ENCODE results near the gene AP3D1. TPM values are rescaled to one million over a fixed set of nuclear protein-coding genes. Genes with fewer than 3 reads are reported as not detected.

The AP3D1 gene
- total RNA-seq, 1 donor, result 121 TPM

DNA sequence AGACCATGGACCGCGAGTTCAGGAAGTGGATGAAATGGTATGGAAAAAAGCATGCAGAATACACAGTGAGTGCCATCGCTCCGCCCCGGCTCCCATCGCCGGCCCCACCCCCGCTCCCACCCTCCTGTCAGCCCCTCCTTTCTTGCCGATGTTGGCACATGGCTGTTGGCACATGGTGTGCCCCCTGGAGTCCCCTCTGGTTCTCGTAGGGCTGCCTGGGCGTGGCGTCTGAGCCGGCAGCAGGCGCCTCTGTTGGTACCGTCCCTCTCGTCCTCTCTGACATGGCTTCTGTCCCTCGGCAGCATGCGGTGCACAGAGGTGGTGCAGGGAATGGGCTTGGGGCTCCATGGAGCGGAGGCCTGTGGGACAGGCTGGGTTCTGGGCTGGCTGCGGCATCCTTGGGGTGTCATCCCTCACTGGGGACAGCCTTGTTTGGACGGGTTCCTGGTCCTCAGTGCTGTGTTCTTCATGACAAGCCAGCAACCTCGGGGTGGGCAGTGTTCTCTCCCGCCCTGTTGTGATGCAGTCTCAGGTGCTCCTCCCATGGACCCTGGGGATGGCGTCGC lies 43.2 kb upstream of the AP3D1 start:
- Histone ChIP-seq H3K9me3 (ENCODE audit: low read depth, low read length) (no peaks in the 10 kb centered on the region), H2AFZ (ENCODE audit: low read length) (no peak overlapping the region), H3K4me1 (ENCODE audit: insufficient read depth, low read length) (peaks cover 4% of the 10 kb centered on the region), H3K4me3 (ENCODE audit: insufficient read depth, low read length) (no peak overlapping the region), H3K4me2 (ENCODE audit: insufficient read depth, low read length) (no peak overlapping the region), H3K27me3 (ENCODE audit: insufficient read depth, low read length) (no peaks in the 10 kb centered on the region), H4K20me1 (ENCODE audit: insufficient read depth, low read length) (peaks cover 54% of the 10 kb centered on the region), H3K36me3 (ENCODE audit: insufficient read depth, low read length) (peaks cover 58% of the 10 kb centered on the region), H3K79me2 (ENCODE audit: insufficient read depth, low read length) (peaks cover 98% of the 10 kb centered on the region), H3K27ac (ENCODE audit: low read depth, low read length) (no peak overlapping the region)
- DNase-seq (ENCODE audit: insufficient read length, low spot score, missing footprints), result no peak
- TF ChIP-seq, protein P1, sequence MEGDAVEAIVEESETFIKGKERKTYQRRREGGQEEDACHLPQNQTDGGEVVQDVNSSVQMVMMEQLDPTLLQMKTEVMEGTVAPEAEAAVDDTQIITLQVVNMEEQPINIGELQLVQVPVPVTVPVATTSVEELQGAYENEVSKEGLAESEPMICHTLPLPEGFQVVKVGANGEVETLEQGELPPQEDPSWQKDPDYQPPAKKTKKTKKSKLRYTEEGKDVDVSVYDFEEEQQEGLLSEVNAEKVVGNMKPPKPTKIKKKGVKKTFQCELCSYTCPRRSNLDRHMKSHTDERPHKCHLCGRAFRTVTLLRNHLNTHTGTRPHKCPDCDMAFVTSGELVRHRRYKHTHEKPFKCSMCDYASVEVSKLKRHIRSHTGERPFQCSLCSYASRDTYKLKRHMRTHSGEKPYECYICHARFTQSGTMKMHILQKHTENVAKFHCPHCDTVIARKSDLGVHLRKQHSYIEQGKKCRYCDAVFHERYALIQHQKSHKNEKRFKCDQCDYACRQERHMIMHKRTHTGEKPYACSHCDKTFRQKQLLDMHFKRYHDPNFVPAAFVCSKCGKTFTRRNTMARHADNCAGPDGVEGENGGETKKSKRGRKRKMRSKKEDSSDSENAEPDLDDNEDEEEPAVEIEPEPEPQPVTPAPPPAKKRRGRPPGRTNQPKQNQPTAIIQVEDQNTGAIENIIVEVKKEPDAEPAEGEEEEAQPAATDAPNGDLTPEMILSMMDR (IDR thresholded peaks at IDR 0.05; ENCODE audit: extremely low read depth, low read depth, low read length), result no peak

DNA sequence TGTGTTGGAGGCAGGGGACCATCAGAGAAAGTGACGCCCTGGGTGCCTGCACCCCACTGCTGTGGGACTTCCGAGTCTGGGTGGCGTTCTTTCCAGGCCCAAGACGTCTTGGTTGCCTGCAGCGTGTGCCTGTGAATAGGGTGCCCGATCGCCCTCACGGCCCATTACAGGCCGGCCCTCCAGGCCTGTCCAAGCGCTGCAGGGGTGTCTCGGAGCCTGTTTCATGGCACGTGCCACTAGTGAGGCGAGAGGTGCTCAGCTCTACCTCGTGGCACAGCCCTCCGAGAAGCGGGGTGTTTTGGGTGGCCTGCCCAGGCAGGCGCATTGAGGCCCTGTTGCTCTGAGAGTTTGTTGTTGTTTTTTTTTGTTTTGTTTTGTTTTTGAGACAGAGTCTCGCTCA lies 42.4 kb upstream of the AP3D1 start:
- peaks cover 98% of the 10 kb centered on the region for H3K79me2 ChIP-seq (ENCODE audit: insufficient read depth, low read length)
- no peak for DNase-seq (ENCODE audit: insufficient read length, low spot score, missing footprints)
- peaks cover 62% of the 10 kb centered on the region for H3K36me3 ChIP-seq (ENCODE audit: insufficient read depth, low read length)
- H3K4me2 ChIP-seq (ENCODE audit: insufficient read depth, low read length), result no peak overlapping the region
- H3K9me3 ChIP-seq (ENCODE audit: low read depth, low read length), result no peaks in the 10 kb centered on the region
- H4K20me1 ChIP-seq (ENCODE audit: insufficient read depth, low read length), result peaks cover 50% of the 10 kb centered on the region
- no peak overlapping the region for H3K4me3 ChIP-seq (ENCODE audit: insufficient read depth, low read length)
- no peaks in the 10 kb centered on the region for H3K4me1 ChIP-seq (ENCODE audit: insufficient read depth, low read length)
- H3K27me3 ChIP-seq (ENCODE audit: insufficient read depth, low read length), result no peaks in the 10 kb centered on the region
- H3K27ac ChIP-seq (ENCODE audit: low read depth, low read length), result no peak overlapping the region
- TF ChIP-seq, protein P1 (IDR thresholded peaks at IDR 0.05; ENCODE audit: extremely low read depth, low read depth, low read length), result no peak
- no peak overlapping the region for H2AFZ ChIP-seq (ENCODE audit: low read length)

DNA sequence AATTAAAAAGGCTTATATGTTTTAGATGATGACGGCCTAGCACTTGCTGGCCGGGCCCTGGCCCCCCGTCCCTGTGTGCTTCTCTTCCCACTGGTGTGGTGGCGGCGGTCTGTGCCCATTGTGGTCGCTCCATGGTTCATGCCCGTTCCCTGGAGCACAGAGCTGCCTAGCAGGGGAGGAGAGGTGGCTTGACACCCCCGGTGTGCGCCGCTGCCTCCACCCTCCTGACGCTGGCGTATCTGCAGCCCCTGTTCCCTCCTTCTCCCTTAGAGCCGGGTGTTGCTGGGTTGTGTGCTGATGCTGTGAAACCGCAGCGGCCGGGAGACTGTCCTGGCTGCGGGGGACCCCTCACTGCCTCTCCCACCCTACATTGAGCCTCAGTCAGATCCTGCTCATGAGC lies 41.5 kb upstream of the AP3D1 start:
- Histone ChIP-seq H2AFZ (ENCODE audit: low read length) (no peak overlapping the region), H3K4me1 (ENCODE audit: insufficient read depth, low read length) (no peaks in the 10 kb centered on the region), H3K36me3 (ENCODE audit: insufficient read depth, low read length) (peaks cover 63% of the 10 kb centered on the region), H3K27ac (ENCODE audit: low read depth, low read length) (no peak overlapping the region), H3K4me3 (ENCODE audit: insufficient read depth, low read length) (no peak overlapping the region), H3K9me3 (ENCODE audit: low read depth, low read length) (no peaks in the 10 kb centered on the region), H3K27me3 (ENCODE audit: insufficient read depth, low read length) (no peaks in the 10 kb centered on the region), H3K79me2 (ENCODE audit: insufficient read depth, low read length) (peaks cover 97% of the 10 kb centered on the region), H4K20me1 (ENCODE audit: insufficient read depth, low read length) (peaks cover 42% of the 10 kb centered on the region), H3K4me2 (ENCODE audit: insufficient read depth, low read length) (no peak overlapping the region)
- DNase-seq (ENCODE audit: insufficient read length, low spot score, missing footprints), result no peak
- TF ChIP-seq, protein P1 (IDR thresholded peaks at IDR 0.05; ENCODE audit: extremely low read depth, low read depth, low read length), result no peak

DNA sequence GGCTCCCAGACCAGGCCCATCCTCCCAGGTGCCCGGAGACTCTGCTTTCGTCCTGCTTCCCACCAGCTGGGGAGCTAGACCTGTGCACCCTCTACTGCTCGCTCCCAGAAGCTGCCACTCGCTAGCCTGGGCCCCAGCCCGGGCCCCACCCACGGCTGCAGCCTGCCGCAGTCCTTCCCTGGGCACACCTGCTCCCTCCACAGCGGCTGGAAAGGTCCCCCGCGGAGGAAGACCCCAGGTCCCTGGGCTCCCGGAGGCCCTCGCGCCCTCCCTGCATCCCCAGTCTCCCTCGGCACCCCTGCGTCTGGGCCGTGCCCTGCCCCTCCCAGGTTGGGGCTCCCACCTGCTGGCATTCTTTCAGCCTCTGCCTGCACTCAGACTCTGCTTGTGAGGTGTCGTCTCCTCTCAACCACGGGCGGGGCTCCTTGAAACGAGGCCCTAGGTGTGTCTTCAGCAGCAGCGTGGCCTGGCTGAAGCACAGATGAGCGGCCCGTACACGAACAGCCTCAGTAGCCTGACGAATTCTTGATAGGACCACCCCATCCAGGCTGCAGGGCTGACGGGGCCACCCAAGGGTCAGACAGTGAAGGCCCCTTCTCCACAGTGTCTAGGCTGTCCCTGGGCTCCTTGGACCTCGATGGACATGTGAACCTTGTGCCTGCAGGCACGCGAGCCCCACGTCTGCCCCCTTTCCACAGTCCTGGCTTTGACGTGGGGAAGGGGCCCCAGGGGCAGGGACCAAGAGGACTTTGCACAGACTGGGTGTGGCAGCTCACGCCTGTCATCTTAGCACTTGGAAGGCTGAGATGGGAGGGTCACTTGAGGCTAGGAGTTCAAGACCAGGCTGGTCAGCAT lies 40.3 kb upstream of the AP3D1 start:
- H3K27me3 ChIP-seq (ENCODE audit: insufficient read depth, low read length), result no peaks in the 10 kb centered on the region
- peaks cover 6% of the 10 kb centered on the region for H3K4me1 ChIP-seq (ENCODE audit: insufficient read depth, low read length)
- H2AFZ ChIP-seq (ENCODE audit: low read length), result no peak overlapping the region
- TF ChIP-seq, protein P1 (IDR thresholded peaks at IDR 0.05; ENCODE audit: extremely low read depth, low read depth, low read length), result no peak
- no peak overlapping the region for H3K4me2 ChIP-seq (ENCODE audit: insufficient read depth, low read length)
- no peaks in the 10 kb centered on the region for H3K9me3 ChIP-seq (ENCODE audit: low read depth, low read length)
- H3K36me3 ChIP-seq (ENCODE audit: insufficient read depth, low read length), result peaks cover 64% of the 10 kb centered on the region
- no peak overlapping the region for H3K27ac ChIP-seq (ENCODE audit: low read depth, low read length)
- H3K79me2 ChIP-seq (ENCODE audit: insufficient read depth, low read length), result peaks cover 95% of the 10 kb centered on the region
- no peak for DNase-seq (ENCODE audit: insufficient read length, low spot score, missing footprints)
- peaks cover 36% of the 10 kb centered on the region for H4K20me1 ChIP-seq (ENCODE audit: insufficient read depth, low read length)
- H3K4me3 ChIP-seq (ENCODE audit: insufficient read depth, low read length), result no peak overlapping the region
